Peyer's patch (tissue), 4 donors: Measurements from ENCODE around the gene FIBP. TPM values are rescaled to one million over a fixed set of nuclear protein-coding genes. Genes with fewer than 3 reads are reported as not detected.

ENCODE experiments used
- DNase-seq, 3 donors: peaks; one replicate each; pipeline ENCODE4 v3.0.0-alpha.2; 2017 to 2019
- H3K27ac ChIP-seq, 4 donors: fragments of 200-600 bp; sonication (generic); one replicate each; pipeline ENCODE4 v1.5.1; 2016 to 2019
- H3K27me3 ChIP-seq, 2 donors: fragments of 200-600 bp; sonication (generic); one replicate each; pipeline ENCODE4 v1.5.1; 2019
- H3K36me3 ChIP-seq, 3 donors: fragments of 200-600 bp; sonication (generic); one replicate each; pipeline ENCODE4 v1.5.1; 2016 to 2019
- H3K4me1 ChIP-seq, 4 donors: fragments of 200-600 bp; sonication (generic); one replicate each; pipeline ENCODE4 v1.5.1; 2016 to 2019
- H3K4me3 ChIP-seq, 4 donors: fragments of 200-600 bp; sonication (generic); 1 replicate in 3 of 4; 2 replicates in 1 of 4; pipeline ENCODE4 v1.5.1; 2016 to 2019; ENCODE audit warnings: mild to moderate bottlenecking in 1 of 4
- H3K9me3 ChIP-seq, 4 donors: fragments of 200-600 bp; sonication (generic); one replicate each; pipeline ENCODE4 v1.5.1; 2016 to 2019; ENCODE audit warnings: mild to moderate bottlenecking in 1 of 4
- POLR2A ChIP-seq, 2 donors: fragments of 450-650 bp; IDR thresholded peaks; one replicate each; pipeline ENCODE4 v1.5.1; 2017; ENCODE audit warnings: antibody characterized with exemption in 2 of 2, mild to moderate bottlenecking in 2 of 2, moderate library complexity in 2 of 2
- total RNA-seq, 4 donors: library from RNA; depleted of rRNA; stranded (reverse); fragments of >200 nt; gene quantifications; one replicate each; pipeline ENCODE4 v1.1.0, GENCODE V29; 2016
- TF ChIP-seq, protein P1 (sequence below), 6 experiments: fragments of 450-650 bp in 4 of 6; fragments of 200-600 bp in 2 of 6; sonication (generic) in 1 of 6; IDR thresholded peaks; one replicate each; pipeline ENCODE4 v1.5.1; 2017 to 2019; ENCODE audit warnings: antibody characterized with exemption in 6 of 6, mild to moderate bottlenecking in 3 of 6, moderate library complexity in 1 of 6

FIBP gene
- total RNA-seq, 4 donors from 2014 or later = 100 to 173 (median 122) TPM

DNA sequence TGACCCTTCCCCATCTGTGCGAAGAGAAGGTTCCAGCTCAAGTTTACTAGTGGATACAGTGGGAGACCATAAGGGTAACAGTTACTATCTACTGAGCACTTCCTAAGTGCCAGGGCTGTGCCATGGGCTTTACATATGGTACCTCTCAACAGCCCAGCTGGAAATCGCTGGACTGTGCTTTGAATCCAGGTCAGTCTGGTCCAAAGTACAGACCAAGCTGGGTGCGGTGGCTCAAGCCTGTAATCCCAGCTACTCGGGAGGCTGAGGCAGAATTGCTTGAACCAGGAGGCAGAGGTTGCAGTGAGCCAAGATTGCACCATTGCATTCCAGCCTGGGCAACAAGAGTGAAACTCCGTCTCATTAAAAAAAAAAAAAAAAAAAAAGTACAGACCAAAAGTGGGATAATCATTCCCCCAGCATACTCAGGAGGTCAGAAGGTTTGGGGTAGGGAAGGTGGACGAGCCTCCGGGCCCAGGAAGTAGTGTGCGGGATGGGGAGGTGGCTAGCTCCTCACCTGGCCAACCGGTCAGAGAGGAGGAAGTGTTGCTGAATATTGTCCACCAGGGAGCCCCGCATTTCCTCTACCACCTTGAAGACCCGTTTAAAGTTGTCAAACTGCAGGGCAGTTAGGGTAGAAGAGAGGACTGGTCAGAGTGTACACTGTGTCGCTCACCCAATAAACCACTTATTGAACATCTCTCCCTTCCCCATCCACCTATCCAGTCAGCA lies 2.3 kb downstream of the FIBP start:
- Histone ChIP-seq H3K4me1 (peaks cover 0 to 52% (median 15%) of the 10 kb centered on the region in 4 donors), H3K27ac (peak overlapping the region in 2 of 4 donors; percentile 54 to 70), H3K27me3 (no peaks in the 10 kb centered on the region), H3K36me3 (peaks cover 0 to 32% (median 0%) of the 10 kb centered on the region in 3 donors), H3K9me3 (no peaks in the 10 kb centered on the region), H3K4me3 (no peak overlapping the region)
- no peak for TF ChIP-seq POLR2A (IDR thresholded peaks at IDR 0.05)
- TF ChIP-seq, protein P1, sequence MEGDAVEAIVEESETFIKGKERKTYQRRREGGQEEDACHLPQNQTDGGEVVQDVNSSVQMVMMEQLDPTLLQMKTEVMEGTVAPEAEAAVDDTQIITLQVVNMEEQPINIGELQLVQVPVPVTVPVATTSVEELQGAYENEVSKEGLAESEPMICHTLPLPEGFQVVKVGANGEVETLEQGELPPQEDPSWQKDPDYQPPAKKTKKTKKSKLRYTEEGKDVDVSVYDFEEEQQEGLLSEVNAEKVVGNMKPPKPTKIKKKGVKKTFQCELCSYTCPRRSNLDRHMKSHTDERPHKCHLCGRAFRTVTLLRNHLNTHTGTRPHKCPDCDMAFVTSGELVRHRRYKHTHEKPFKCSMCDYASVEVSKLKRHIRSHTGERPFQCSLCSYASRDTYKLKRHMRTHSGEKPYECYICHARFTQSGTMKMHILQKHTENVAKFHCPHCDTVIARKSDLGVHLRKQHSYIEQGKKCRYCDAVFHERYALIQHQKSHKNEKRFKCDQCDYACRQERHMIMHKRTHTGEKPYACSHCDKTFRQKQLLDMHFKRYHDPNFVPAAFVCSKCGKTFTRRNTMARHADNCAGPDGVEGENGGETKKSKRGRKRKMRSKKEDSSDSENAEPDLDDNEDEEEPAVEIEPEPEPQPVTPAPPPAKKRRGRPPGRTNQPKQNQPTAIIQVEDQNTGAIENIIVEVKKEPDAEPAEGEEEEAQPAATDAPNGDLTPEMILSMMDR (IDR thresholded peaks at IDR 0.05) = no peak
- DNase-seq = peak in 2 of 3 donors; percentile 61 to 74

DNA sequence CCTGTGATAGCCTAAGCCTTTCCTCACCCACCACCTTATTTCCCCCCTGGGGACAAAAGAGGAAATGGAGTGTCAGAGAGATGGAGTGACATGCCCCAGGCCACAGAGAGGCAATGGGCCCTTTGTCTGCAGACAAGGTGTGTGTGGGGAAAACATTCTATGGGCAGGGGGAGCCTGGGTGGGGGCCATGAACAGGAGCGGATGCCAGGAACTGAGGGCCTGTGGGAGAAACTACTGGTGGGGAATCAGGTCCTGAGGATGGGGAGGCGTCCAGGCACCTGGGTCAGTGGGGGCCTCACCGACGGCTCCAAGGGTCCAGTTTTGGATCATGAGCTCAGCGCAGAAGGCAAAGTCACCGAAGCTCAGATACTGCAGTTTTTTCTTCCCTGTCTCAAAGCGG lies 3.0 kb downstream of the FIBP start:
- Histone ChIP-seq H3K27me3 (no peaks in the 10 kb centered on the region), H3K4me1 (peaks cover 0 to 49% (median 15%) of the 10 kb centered on the region in 4 donors), H3K36me3 (peaks cover 0 to 32% (median 0%) of the 10 kb centered on the region in 3 donors), H3K4me3 (no peak overlapping the region), H3K27ac (peak overlapping the region in 3 of 4 donors; percentile 14 to 40 (median 39)), H3K9me3 (no peaks in the 10 kb centered on the region)
- DNase-seq = no peak
- TF ChIP-seq, protein P1 (IDR thresholded peaks at IDR 0.05) = no peak
- TF ChIP-seq POLR2A (IDR thresholded peaks at IDR 0.05) = no peak

DNA sequence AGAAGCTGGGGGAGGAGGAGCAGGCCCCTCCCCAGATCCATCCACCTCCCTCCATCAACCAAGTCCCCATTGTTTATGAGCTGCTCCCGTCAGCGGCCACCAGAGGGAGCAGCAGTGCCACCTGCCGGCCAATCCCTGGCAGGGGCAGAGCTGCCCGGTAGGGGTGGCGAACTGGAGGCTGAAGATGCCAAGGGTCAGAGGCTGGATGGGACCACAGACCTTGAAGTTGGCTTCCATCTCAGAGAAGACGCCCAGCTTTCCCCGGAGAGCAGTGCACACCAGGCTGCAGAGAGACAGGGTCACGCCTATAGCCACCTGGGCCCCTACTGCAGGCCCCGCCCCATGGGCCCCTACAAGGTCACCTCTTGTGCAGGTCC lies 3.6 kb downstream of the FIBP start:
- Histone ChIP-seq H3K36me3 (peaks cover 0 to 32% (median 0%) of the 10 kb centered on the region in 3 donors), H3K9me3 (no peaks in the 10 kb centered on the region), H3K4me1 (peaks cover 0 to 44% (median 11%) of the 10 kb centered on the region in 4 donors), H3K27ac (peak overlapping the region in 3 of 4 donors; percentile 14 to 40 (median 39)), H3K27me3 (no peaks in the 10 kb centered on the region), H3K4me3 (no peak overlapping the region)
- peak; percentile 80 to 89 (median 87) for DNase-seq
- TF ChIP-seq POLR2A (IDR thresholded peaks at IDR 0.05) = peak in 1 of 2 donors; percentile 21
- TF ChIP-seq, protein P1 (IDR thresholded peaks at IDR 0.05) = peak; percentile 97 to 100 (median 100)

DNA sequence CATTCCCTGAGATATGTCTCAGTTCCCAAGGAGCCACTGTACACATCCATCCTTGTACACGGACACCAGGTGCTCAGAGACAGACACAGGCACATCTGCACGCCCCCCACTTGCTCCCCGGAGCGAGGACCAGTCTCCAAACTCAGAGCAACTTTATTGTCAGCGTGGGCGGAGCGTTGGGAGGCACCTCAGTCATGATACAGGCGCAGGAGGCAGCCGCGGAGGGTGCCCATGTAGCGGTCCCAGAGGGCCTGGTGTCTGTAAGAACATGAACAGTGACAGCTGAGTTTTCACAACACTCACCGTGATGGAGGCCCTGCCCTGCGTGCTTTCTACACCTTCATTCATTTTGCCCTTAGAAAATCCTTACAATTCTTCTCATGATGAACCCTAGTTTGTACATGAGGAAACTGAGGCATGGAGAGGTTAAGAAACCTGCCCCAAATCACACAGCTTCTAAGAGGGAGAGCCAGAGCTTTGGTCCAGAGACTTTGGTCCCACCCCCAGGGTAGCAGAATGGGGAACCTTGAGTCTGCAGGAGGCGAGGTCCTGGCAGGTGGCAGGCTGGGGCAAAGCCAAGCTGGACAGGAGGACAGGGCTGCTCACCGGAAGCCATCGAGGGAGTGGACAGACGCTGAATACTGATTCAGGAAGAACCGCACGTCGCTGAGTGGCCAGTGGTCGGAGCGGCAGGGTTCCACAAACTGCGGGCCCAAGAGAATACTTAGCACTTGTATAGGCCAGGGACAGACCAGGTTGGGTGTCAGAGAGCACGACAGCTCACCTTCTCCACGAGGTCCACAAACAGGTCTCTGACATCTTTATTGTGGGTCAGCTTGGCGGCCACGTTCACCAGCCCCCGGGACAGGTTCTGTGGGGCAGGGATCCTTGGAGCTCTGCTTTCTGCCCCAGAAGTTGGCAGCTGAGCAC lies 4.2 kb downstream of the FIBP start:
- H3K27ac ChIP-seq = no peak overlapping the region
- DNase-seq = no peak

More for the DNA sequence above, 4.2 kb downstream of the FIBP start:
- peaks cover 0 to 32% (median 0%) of the 10 kb centered on the region in 3 donors for H3K36me3 ChIP-seq
- no peak for TF ChIP-seq POLR2A (IDR thresholded peaks at IDR 0.05)
- TF ChIP-seq, protein P1 (IDR thresholded peaks at IDR 0.05) = no peak
- no peaks in the 10 kb centered on the region for H3K27me3 ChIP-seq
- no peak overlapping the region for H3K4me3 ChIP-seq
- H3K9me3 ChIP-seq = no peaks in the 10 kb centered on the region
- peaks cover 0 to 37% (median 8%) of the 10 kb centered on the region in 4 donors for H3K4me1 ChIP-seq
